Measurements from ENCODE around the gene MAP1LC3A.

MAP1LC3A gene

GRCh38 chr20:34530342-34530741, 28.2 kb upstream of the MAP1LC3A start:
- H3K27ac ChIP-seq (ENCODE audit: low read length): no peak overlapping the region
- H4K20me1 ChIP-seq (ENCODE audit: insufficient read depth, low read length): peaks cover 39% of the 10 kb centered on the region
- TF ChIP-seq CTCF (IDR thresholded peaks at IDR 0.05; ENCODE audit: low read depth, low read length) (no peak), EZH2phosphoT487 (IDR thresholded peaks at IDR 0.05; ENCODE audit: low read depth) (no peak)
- no peaks in the 10 kb centered on the region for H3K9me3 ChIP-seq (ENCODE audit: insufficient read depth, low read length)
- no peaks in the 10 kb centered on the region for H3K27me3 ChIP-seq (ENCODE audit: low read depth, low read length)
- no peak overlapping the region for H3K9ac ChIP-seq (ENCODE audit: low read length)
- no peaks in the 10 kb centered on the region for H3K4me1 ChIP-seq (ENCODE audit: low read length)
- H3K4me3 ChIP-seq (ENCODE audit: low read length): no peak overlapping the region
- no peak overlapping the region for H3K4me2 ChIP-seq (ENCODE audit: low read length)
- H3K79me2 ChIP-seq (ENCODE audit: low read length): peaks cover 5% of the 10 kb centered on the region; the same call in 1 of the 2 replicates
- no peak overlapping the region for H2AFZ ChIP-seq (ENCODE audit: low read depth, low read length)
- H3K36me3 ChIP-seq (replicated peaks; ENCODE audit: low read depth, low read length): peaks cover 67% of the 10 kb centered on the region

GRCh38 chr20:34531608-34532265, 26.8 kb upstream of the MAP1LC3A start:
- no peaks in the 10 kb centered on the region for H3K79me2 ChIP-seq (ENCODE audit: low read length)
- H3K9ac ChIP-seq (ENCODE audit: low read length): no peak overlapping the region
- peaks cover 32% of the 10 kb centered on the region for H4K20me1 ChIP-seq (ENCODE audit: insufficient read depth, low read length)
- H3K27me3 ChIP-seq (ENCODE audit: low read depth, low read length): no peaks in the 10 kb centered on the region
- H3K9me3 ChIP-seq (ENCODE audit: insufficient read depth, low read length): no peaks in the 10 kb centered on the region
- H3K36me3 ChIP-seq (replicated peaks; ENCODE audit: low read depth, low read length): peaks cover 61% of the 10 kb centered on the region
- no peak overlapping the region for H3K4me2 ChIP-seq (ENCODE audit: low read length)
- no peaks in the 10 kb centered on the region for H3K4me1 ChIP-seq (ENCODE audit: low read length)
- H2AFZ ChIP-seq (ENCODE audit: low read depth, low read length): no peak overlapping the region
- no peak overlapping the region for H3K27ac ChIP-seq (ENCODE audit: low read length)
- H3K4me3 ChIP-seq (ENCODE audit: low read length): no peak overlapping the region
- no peak for TF ChIP-seq CTCF (IDR thresholded peaks at IDR 0.05; ENCODE audit: low read depth, low read length)
- no peak for TF ChIP-seq EZH2phosphoT487 (IDR thresholded peaks at IDR 0.05; ENCODE audit: low read depth)

- Histone ChIP-seq H3K27me3 (ENCODE audit: low read depth, low read length) (no peaks in the 10 kb centered on the region), H3K79me2 (ENCODE audit: low read length) (no peaks in the 10 kb centered on the region), H3K9me3 (ENCODE audit: insufficient read depth, low read length) (no peaks in the 10 kb centered on the region), H3K4me2 (ENCODE audit: low read length) (no peak overlapping the region), H3K9ac (ENCODE audit: low read length) (no peak overlapping the region), H3K4me3 (ENCODE audit: low read length) (no peak overlapping the region), H2AFZ (ENCODE audit: low read depth, low read length) (no peak overlapping the region), H3K4me1 (ENCODE audit: low read length) (no peaks in the 10 kb centered on the region), H4K20me1 (ENCODE audit: insufficient read depth, low read length) (peaks cover 28% of the 10 kb centered on the region), H3K27ac (ENCODE audit: low read length) (no peak overlapping the region), H3K36me3 (replicated peaks; ENCODE audit: low read depth, low read length) (peaks cover 61% of the 10 kb centered on the region)
- TF ChIP-seq EZH2phosphoT487 (IDR thresholded peaks at IDR 0.05; ENCODE audit: low read depth): no peak
- no peak for TF ChIP-seq CTCF (IDR thresholded peaks at IDR 0.05; ENCODE audit: low read depth, low read length)
These were observed 26.2 kb upstream of the MAP1LC3A start for GRCh38 chr20:34532320-34532719.

- Histone ChIP-seq H2AFZ (ENCODE audit: low read depth, low read length) (no peak overlapping the region), H3K4me2 (ENCODE audit: low read length) (no peak overlapping the region), H3K79me2 (ENCODE audit: low read length) (no peaks in the 10 kb centered on the region), H3K27ac (ENCODE audit: low read length) (no peak overlapping the region), H3K4me1 (ENCODE audit: low read length) (no peaks in the 10 kb centered on the region), H3K36me3 (replicated peaks; ENCODE audit: low read depth, low read length) (peaks cover 61% of the 10 kb centered on the region), H3K27me3 (ENCODE audit: low read depth, low read length) (no peaks in the 10 kb centered on the region), H4K20me1 (ENCODE audit: insufficient read depth, low read length) (peaks cover 28% of the 10 kb centered on the region), H3K9me3 (ENCODE audit: insufficient read depth, low read length) (no peaks in the 10 kb centered on the region), H3K4me3 (ENCODE audit: low read length) (no peak overlapping the region), H3K9ac (ENCODE audit: low read length) (no peak overlapping the region)
- TF ChIP-seq CTCF (IDR thresholded peaks at IDR 0.05; ENCODE audit: low read depth, low read length): no peak
- TF ChIP-seq EZH2phosphoT487 (IDR thresholded peaks at IDR 0.05; ENCODE audit: low read depth): no peak
These were observed 25.8 kb upstream of the MAP1LC3A start for GRCh38 chr20:34532756-34533155.
